CD8-positive, alpha-beta memory T cell (primary cell): Measurements from ENCODE around the gene TMEM131L. TPM values are rescaled to one million over a fixed set of nuclear protein-coding genes. Genes with fewer than 3 reads are reported as not detected.

Source experiments
- CTCF ChIA-PET: fragments of 350-600 bp; sonication (Branson Sonifier 250); formaldehyde crosslinking; loops from one replicate; lab custom pipeline; 2021; ENCODE audit warnings: antibody characterized with exemption; lab: Charles Lee
- POLR2A ChIA-PET: fragments of 350-600 bp; sonication (Branson Sonifier 250); formaldehyde crosslinking; loops from one replicate; lab custom pipeline; 2021; ENCODE audit warnings: antibody characterized with exemption; lab: Charles Lee
- DNase-seq, 5 donors: peaks; one replicate each; pipeline versions ENCODE4 v3.0.0 to v3.0.0-alpha.2; 2020 to 2022; ENCODE audit warnings: mixed read lengths in 1 of 5
- H3K27ac ChIP-seq: one replicate; pipeline ENCODE4 v1.7.0; 2013; ENCODE audit warnings: low read depth, mild to moderate bottlenecking, low read length, moderate library complexity
- H3K27me3 ChIP-seq: 2 replicates; pipeline ENCODE4 v1.7.0; 2013; ENCODE audit warnings: low read length, mild to moderate bottlenecking; ENCODE audit not compliant: insufficient read depth, poor library complexity, severe bottlenecking
- H3K36me3 ChIP-seq: 2 replicates; pipeline ENCODE4 v1.7.0; 2013; ENCODE audit warnings: mild to moderate bottlenecking, low read length, moderate library complexity; ENCODE audit not compliant: insufficient read depth
- H3K4me1 ChIP-seq: 2 replicates; pipeline ENCODE4 v1.7.0; 2013; ENCODE audit warnings: mild to moderate bottlenecking, low read length, moderate library complexity; ENCODE audit not compliant: insufficient read depth
- H3K4me3 ChIP-seq: 2 replicates; pipeline ENCODE4 v1.7.0; 2013; ENCODE audit warnings: mild to moderate bottlenecking, low read length
- H3K9me3 ChIP-seq: 2 replicates; pipeline ENCODE4 v1.7.0; 2013; ENCODE audit warnings: mild to moderate bottlenecking, low read length
- H3K27ac Mint-ChIP-seq, 8 donors: one replicate each; pipeline ENCODE4 v1.8.0; 2020 to 2021; ENCODE audit warnings: mixed read lengths in 8 of 8, mild to moderate bottlenecking in 6 of 8, inconsistent platforms in 3 of 8, moderate library complexity in 3 of 8
- H3K27me3 Mint-ChIP-seq, 2 donors: one replicate each; pipeline ENCODE4 v1.8.0; 2020 to 2021; ENCODE audit warnings: mixed read lengths in 2 of 2, mild to moderate bottlenecking in 1 of 2, moderate library complexity in 1 of 2
- H3K36me3 Mint-ChIP-seq, 3 donors: one replicate each; pipeline ENCODE4 v1.8.0; 2020 to 2021; ENCODE audit warnings: mixed read lengths in 3 of 3, inconsistent platforms in 1 of 3, mild to moderate bottlenecking in 1 of 3
- H3K4me1 Mint-ChIP-seq, 3 donors: one replicate each; pipeline ENCODE4 v1.8.0; 2020 to 2021; ENCODE audit warnings: mixed read lengths in 3 of 3, inconsistent platforms in 1 of 3, mild to moderate bottlenecking in 1 of 3
- H3K4me3 Mint-ChIP-seq, 7 donors: one replicate each; pipeline ENCODE4 v1.8.0; 2020 to 2021; ENCODE audit warnings: mixed read lengths in 7 of 7, mild to moderate bottlenecking in 6 of 7, moderate library complexity in 4 of 7, inconsistent platforms in 2 of 7
- H3K9me3 Mint-ChIP-seq, 5 donors: one replicate each; pipeline ENCODE4 v1.8.0; 2020 to 2022; ENCODE audit warnings: mixed read lengths in 5 of 5, mild to moderate bottlenecking in 3 of 5, moderate library complexity in 2 of 5, inconsistent platforms in 1 of 5
- polyA plus RNA-seq: library from polyadenylated mRNA; unstranded; fragments of 300-500 nt; fragmentation: Illumina TruSeq; gene quantifications from one replicate; pipeline ENCODE4 v1.2.3, GENCODE V29; 2021
- total RNA-seq, 2 experiments: library from RNA; stranded (reverse); gene quantifications; one replicate each; pipeline ENCODE4 v1.2.3, GENCODE V29; 2021

TMEM131L gene
- total and polyA plus RNA-seq, 3 experiments from 2014 or later: 28.1 to 29.6 (median 28.6) TPM

- POLR2A ChIA-PET: interaction anchor here (0.7 kb wide), 1 partner anchor 36 kb away, joined by 3 read pairs; no protein-coding TSS in a partner anchor
- H3K27ac ChIP-seq: no peak overlapping the region
Observed at GRCh38 chr4:153510252-153511001, 44.3 kb downstream of the TMEM131L start.

GRCh38 chr4:153511104-153511503 lies 44.9 kb downstream of the TMEM131L start:
- Mint-ChIP-seq H3K9me3 (no peaks in the 10 kb centered on the region), H3K4me3 (no peak overlapping the region), H3K36me3 (peaks cover 1 to 43% (median 7%) of the 10 kb centered on the region in 3 donors), H3K27ac (peak overlapping the region in 3 of 8 donors; percentile 50 to 80 (median 54)), H3K27me3 (no peaks in the 10 kb centered on the region), H3K4me1 (peaks cover 57 to 79% (median 76%) of the 10 kb centered on the region in 3 donors)
- no peak overlapping the region for H3K4me3 ChIP-seq
- CTCF ChIA-PET: interaction anchor here (1.6 kb wide), 1 partner anchor 15 kb away, joined by 3 read pairs; no protein-coding TSS in a partner anchor
- no peak for DNase-seq
- H3K36me3 ChIP-seq: no peaks in the 10 kb centered on the region
- POLR2A ChIA-PET: interaction anchor here (0.7 kb wide), 1 partner anchor 37 kb away, joined by 3 read pairs; no protein-coding TSS in a partner anchor
- H3K27me3 ChIP-seq: no peaks in the 10 kb centered on the region
- H3K27ac ChIP-seq: no peak overlapping the region
- no peaks in the 10 kb centered on the region for H3K9me3 ChIP-seq
- peaks cover 28% of the 10 kb centered on the region for H3K4me1 ChIP-seq

More at GRCh38 chr4:153510252-153511001, 44.3 kb downstream of the TMEM131L start:
- peaks cover 30% of the 10 kb centered on the region for H3K4me1 ChIP-seq
- peaks cover 60 to 82% (median 80%) of the 10 kb centered on the region in 3 donors for H3K4me1 Mint-ChIP-seq
- no peak overlapping the region for H3K4me3 ChIP-seq
- CTCF ChIA-PET: interaction anchor here (1.6 kb wide), 1 partner anchor 16 kb away, joined by 3 read pairs; no protein-coding TSS in a partner anchor
- H3K27me3 Mint-ChIP-seq: no peaks in the 10 kb centered on the region
- H3K9me3 Mint-ChIP-seq: no peaks in the 10 kb centered on the region
- H3K27me3 ChIP-seq: no peaks in the 10 kb centered on the region
- peak overlapping the region in 4 of 8 donors; percentile 18 to 91 (median 54) for H3K27ac Mint-ChIP-seq
- no peaks in the 10 kb centered on the region for H3K36me3 ChIP-seq
- no peak for DNase-seq
- peaks cover 1 to 49% (median 7%) of the 10 kb centered on the region in 3 donors for H3K36me3 Mint-ChIP-seq
- H3K4me3 Mint-ChIP-seq: no peak overlapping the region
- no peaks in the 10 kb centered on the region for H3K9me3 ChIP-seq

GRCh38 chr4:153512162-153512852 lies 46.1 kb downstream of the TMEM131L start:
- H3K27me3 ChIP-seq: no peaks in the 10 kb centered on the region
- H3K9me3 ChIP-seq: no peaks in the 10 kb centered on the region
- peaks cover 26% of the 10 kb centered on the region for H3K4me1 ChIP-seq
- Mint-ChIP-seq H3K9me3 (no peaks in the 10 kb centered on the region), H3K4me3 (no peak overlapping the region), H3K4me1 (peaks cover 53 to 74% (median 73%) of the 10 kb centered on the region in 3 donors), H3K27ac (peak overlapping the region in 4 of 8 donors; percentile 7 to 49 (median 18)), H3K27me3 (no peaks in the 10 kb centered on the region), H3K36me3 (peaks cover 2 to 44% (median 7%) of the 10 kb centered on the region in 3 donors)
- H3K27ac ChIP-seq: no peak overlapping the region
- CTCF ChIA-PET: no interaction called here
- no peak for DNase-seq
- H3K36me3 ChIP-seq: no peaks in the 10 kb centered on the region
- no peak overlapping the region for H3K4me3 ChIP-seq
- POLR2A ChIA-PET: no interaction called here

- no peaks in the 10 kb centered on the region for H3K9me3 Mint-ChIP-seq
- H3K4me1 Mint-ChIP-seq: peaks cover 52 to 74% (median 73%) of the 10 kb centered on the region in 3 donors
- H3K36me3 Mint-ChIP-seq: peaks cover 4 to 44% (median 7%) of the 10 kb centered on the region in 3 donors
- H3K27me3 Mint-ChIP-seq: no peaks in the 10 kb centered on the region
- POLR2A ChIA-PET: no interaction called here
- H3K27ac Mint-ChIP-seq: peak overlapping the region in 7 of 8 donors; percentile 7 to 66 (median 23)
- CTCF ChIA-PET: no interaction called here
- Histone ChIP-seq H3K9me3 (no peaks in the 10 kb centered on the region), H3K4me3 (no peak overlapping the region), H3K27me3 (no peaks in the 10 kb centered on the region), H3K36me3 (no peaks in the 10 kb centered on the region), H3K27ac (no peak overlapping the region), H3K4me1 (peaks cover 33% of the 10 kb centered on the region)
- H3K4me3 Mint-ChIP-seq: no peak overlapping the region
- DNase-seq: no peak
Observed at GRCh38 chr4:153512952-153513500, 46.9 kb downstream of the TMEM131L start.

GRCh38 chr4:153513596-153513995 lies 47.4 kb downstream of the TMEM131L start:
- peak overlapping the region in 5 of 8 donors; percentile 10 to 88 (median 38) for H3K27ac Mint-ChIP-seq
- peaks cover 4 to 40% (median 7%) of the 10 kb centered on the region in 3 donors for H3K36me3 Mint-ChIP-seq
- no peak for DNase-seq
- Histone ChIP-seq H3K9me3 (no peaks in the 10 kb centered on the region), H3K4me1 (peaks cover 38% of the 10 kb centered on the region), H3K36me3 (no peaks in the 10 kb centered on the region), H3K27me3 (no peaks in the 10 kb centered on the region), H3K4me3 (no peak overlapping the region), H3K27ac (no peak overlapping the region)
- no peaks in the 10 kb centered on the region for H3K9me3 Mint-ChIP-seq
- POLR2A ChIA-PET: no interaction called here
- CTCF ChIA-PET: interaction anchor here (0.9 to 1.2 kb wide), 2 partner anchors 9 to 16 kb away, joined by 3 read pairs; no protein-coding TSS in a partner anchor
- peaks cover 54 to 76% (median 75%) of the 10 kb centered on the region in 3 donors for H3K4me1 Mint-ChIP-seq
- no peaks in the 10 kb centered on the region for H3K27me3 Mint-ChIP-seq
- peak overlapping the region in 1 of 7 donors; percentile 36 for H3K4me3 Mint-ChIP-seq

GRCh38 chr4:153514001-153514526 lies 47.9 kb downstream of the TMEM131L start:
- Histone ChIP-seq H3K36me3 (no peaks in the 10 kb centered on the region), H3K27me3 (no peaks in the 10 kb centered on the region), H3K27ac (no peak overlapping the region), H3K9me3 (no peaks in the 10 kb centered on the region), H3K4me1 (peaks cover 42% of the 10 kb centered on the region), H3K4me3 (no peak overlapping the region)
- CTCF ChIA-PET: interaction anchor here (0.9 to 1.2 kb wide), 3 partner anchors 8 to 81 kb away, joined by 3 read pairs; no protein-coding TSS in a partner anchor
- H3K27me3 Mint-ChIP-seq: no peaks in the 10 kb centered on the region
- DNase-seq: no peak
- H3K4me3 Mint-ChIP-seq: peak overlapping the region in 1 of 7 donors; percentile 5
- peak overlapping the region in 6 of 8 donors; percentile 12 to 61 (median 35) for H3K27ac Mint-ChIP-seq
- no peaks in the 10 kb centered on the region for H3K9me3 Mint-ChIP-seq
- peaks cover 59 to 80% (median 80%) of the 10 kb centered on the region in 3 donors for H3K4me1 Mint-ChIP-seq
- POLR2A ChIA-PET: interaction anchor here (0.9 kb wide), 1 partner anchor 60 kb away, joined by 3 read pairs; no protein-coding TSS in a partner anchor
- peaks cover 4 to 41% (median 7%) of the 10 kb centered on the region in 3 donors for H3K36me3 Mint-ChIP-seq

- Histone ChIP-seq H3K27ac (no peak overlapping the region), H3K4me1 (peaks cover 50% of the 10 kb centered on the region)
Observed at GRCh38 chr4:153514688-153515426, 48.7 kb downstream of the TMEM131L start.

More at GRCh38 chr4:153514688-153515426, 48.7 kb downstream of the TMEM131L start:
- H3K4me3 ChIP-seq: no peak overlapping the region
- H3K27ac Mint-ChIP-seq: peak overlapping the region in 3 of 8 donors; percentile 7 to 85 (median 67)
- peak overlapping the region in 2 of 7 donors; percentile 32 to 42 for H3K4me3 Mint-ChIP-seq
- H3K27me3 ChIP-seq: no peaks in the 10 kb centered on the region
- H3K27me3 Mint-ChIP-seq: no peaks in the 10 kb centered on the region
- peaks cover 7 to 36% (median 7%) of the 10 kb centered on the region in 3 donors for H3K36me3 Mint-ChIP-seq
- no peaks in the 10 kb centered on the region for H3K36me3 ChIP-seq
- CTCF ChIA-PET: interaction anchor here (0.9 to 1.2 kb wide), 2 partner anchors 17 to 82 kb away, joined by 3 read pairs; no protein-coding TSS in a partner anchor
- no peaks in the 10 kb centered on the region for H3K9me3 ChIP-seq
- no peak for DNase-seq
- no peaks in the 10 kb centered on the region for H3K9me3 Mint-ChIP-seq
- POLR2A ChIA-PET: interaction anchor here (0.9 kb wide), 1 partner anchor 59 kb away, joined by 3 read pairs; no protein-coding TSS in a partner anchor
- H3K4me1 Mint-ChIP-seq: peaks cover 66 to 84% (median 84%) of the 10 kb centered on the region in 3 donors
